Esophagus squamous epithelium (tissue), 4 donors: Measurements from ENCODE around the gene SRGAP2B. TPM values are rescaled to one million over a fixed set of nuclear protein-coding genes. Genes with fewer than 3 reads are reported as not detected.

Experiments used
- small RNA-seq, 4 donors: library from RNA; depleted of rRNA; stranded (forward); fragments of <200 nt; gene quantifications; one replicate each; pipeline ENCODE3, GENCODE V24; 2016
- total RNA-seq, 4 donors: library from RNA; depleted of rRNA; stranded (reverse); fragments of >200 nt; gene quantifications; one replicate each; pipeline ENCODE4 v1.1.0, GENCODE V29; 2016

SRGAP2B gene
- total RNA-seq, 4 donors from 2014 or later = 9.1 to 13.7 (median 12.9) TPM

Small RNA genes within 50 kb of the gene (small RNA-seq; reads per million reads assigned to genes)
- 0 reads per million in 4 donors for gene AC242498.1

Other genes starting within 250 kb of the SRGAP2B start
- 1 to 10 TPM in 1 of 4 donors, under 1 TPM in 3; 0.11 to 2.7 (median 0.56) TPM for gene FAM72D, start 646 bp upstream of the SRGAP2B start, total RNA-seq
- gene PPIAL4D, start 146.8 kb upstream of the SRGAP2B start, total RNA-seq = not detected